ENCODE measurements around the gene CAMK2A.
"Not testable (repeated sequence)": the region's sequence is repeated elsewhere in the genome, so short reads cannot be mapped to it uniquely, and the experiment has no call there.

CAMK2A gene

GRCh38 chr5:150254363-150254762 lies 35.2 kb downstream of the CAMK2A start:
- no peak for DNase-seq (ENCODE audit: low read depth)

- no peak for DNase-seq (ENCODE audit: low read depth)
Measured at GRCh38 chr5:150253416-150254208, 36.0 kb downstream of the CAMK2A start.

GRCh38 chr5:150252489-150252888 lies 37.1 kb downstream of the CAMK2A start:
- DNase-seq (ENCODE audit: low read depth): no peak

- no peak for DNase-seq (ENCODE audit: low read depth)
Measured at GRCh38 chr5:150251504-150251903, 38.1 kb downstream of the CAMK2A start.

GRCh38 chr5:150249744-150250143 lies 39.8 kb downstream of the CAMK2A start:
- no peak for DNase-seq (ENCODE audit: low read depth)

GRCh38 chr5:150248946-150249345 lies 40.6 kb downstream of the CAMK2A start:
- DNase-seq (ENCODE audit: low read depth): no peak

- DNase-seq (ENCODE audit: low read depth): not testable (repeated sequence)
Measured at GRCh38 chr5:150248493-150248892, 41.1 kb downstream of the CAMK2A start.

- DNase-seq (ENCODE audit: low read depth): no peak
Measured at GRCh38 chr5:150247726-150248125, 41.8 kb downstream of the CAMK2A start.

- DNase-seq (ENCODE audit: low read depth): no peak
Measured at GRCh38 chr5:150246835-150247234, 42.7 kb downstream of the CAMK2A start.

GRCh38 chr5:150246429-150246828 lies 43.1 kb downstream of the CAMK2A start:
- DNase-seq (ENCODE audit: low read depth): no peak

GRCh38 chr5:150245808-150246207 lies 43.8 kb downstream of the CAMK2A start:
- no peak for DNase-seq (ENCODE audit: low read depth)

- no peak for DNase-seq (ENCODE audit: low read depth)
Measured at GRCh38 chr5:150245111-150245789, 44.3 kb downstream of the CAMK2A start.

GRCh38 chr5:150244209-150244608 lies 45.4 kb downstream of the CAMK2A start:
- no peak for DNase-seq (ENCODE audit: low read depth)

- no peak for DNase-seq (ENCODE audit: low read depth)
Measured at GRCh38 chr5:150243590-150243989, 46.0 kb downstream of the CAMK2A start.

- DNase-seq (ENCODE audit: low read depth): no peak
Measured at GRCh38 chr5:150242251-150242894, 47.2 kb downstream of the CAMK2A start.

- no peak for DNase-seq (ENCODE audit: low read depth)
Measured at GRCh38 chr5:150241298-150242160, 48.0 kb downstream of the CAMK2A start.

GRCh38 chr5:150239794-150240122 lies 49.8 kb downstream of the CAMK2A start:
- DNase-seq (ENCODE audit: low read depth): no peak

- no peak for DNase-seq (ENCODE audit: low read depth)
Measured at GRCh38 chr5:150239099-150239793, 50.3 kb downstream of the CAMK2A start.

GRCh38 chr5:150238646-150239045 lies 50.9 kb downstream of the CAMK2A start:
- no peak for DNase-seq (ENCODE audit: low read depth)

GRCh38 chr5:150236981-150237754 lies 52.4 kb downstream of the CAMK2A start:
- no peak for DNase-seq (ENCODE audit: low read depth)

- DNase-seq (ENCODE audit: low read depth): no peak
Measured at GRCh38 chr5:150236313-150236712, 53.3 kb downstream of the CAMK2A start.

All from stimulated activated CD8-positive, alpha-beta memory T cell treated with anti-CD3 and anti-CD28 coated beads, Interleukin-12 subunit alpha, Interleukin-12 subunit beta, amount 100 ng/mL, for 1 hour (primary cell).